ENCODE results near the gene CCL17.
"Not testable (repeated sequence)": the region's sequence is repeated elsewhere in the genome, so short reads cannot be mapped to it uniquely, and the experiment has no call there.

The CCL17 gene

GRCh38 chr16:57403965-57404817 is at the start of gene CCL17:
TSS of gene CCL17 (plus strand) at chr16:57404767. CDS start at chr16:57413933, 9,166 bp downstream.
- DNase-seq (ENCODE audit: low read depth in 2 of 2), result no peak

- DNase-seq (ENCODE audit: low read depth in 2 of 2), result no peak
Observed at GRCh38 chr16:57355898-57356414, 48.6 kb upstream of the CCL17 start.

- no peak for DNase-seq (ENCODE audit: low read depth in 2 of 2)
Observed at GRCh38 chr16:57356547-57356946, 48.0 kb upstream of the CCL17 start.

- no peak for DNase-seq (ENCODE audit: low read depth in 2 of 2)
Observed at GRCh38 chr16:57357330-57358085, 47.1 kb upstream of the CCL17 start.

- DNase-seq (ENCODE audit: low read depth in 2 of 2), result no peak
Observed at GRCh38 chr16:57358086-57358420, 46.5 kb upstream of the CCL17 start.

- no peak for DNase-seq (ENCODE audit: low read depth in 2 of 2)
Observed at GRCh38 chr16:57358527-57359095, 46.0 kb upstream of the CCL17 start, which contains the start of gene CCL22. TSS of gene CCL22 (plus strand) at chr16:57358783. CDS start at chr16:57358817, 34 bp downstream.

- DNase-seq (ENCODE audit: low read depth in 2 of 2), result no peak
Observed at GRCh38 chr16:57360321-57360935, 44.1 kb upstream of the CCL17 start.

GRCh38 chr16:57361404-57361803 is 43.2 kb upstream of the CCL17 start:
- no peak for DNase-seq (ENCODE audit: low read depth in 2 of 2)

GRCh38 chr16:57364143-57364542 is 40.4 kb upstream of the CCL17 start:
- no peak for DNase-seq (ENCODE audit: low read depth in 2 of 2)

GRCh38 chr16:57366544-57367040 is 38.0 kb upstream of the CCL17 start:
- DNase-seq (ENCODE audit: low read depth in 2 of 2), result no peak

GRCh38 chr16:57367116-57367752 is 37.3 kb upstream of the CCL17 start:
- DNase-seq (ENCODE audit: low read depth in 2 of 2), result no peak

GRCh38 chr16:57371494-57372371 is 32.8 kb upstream of the CCL17 start:
- DNase-seq (ENCODE audit: low read depth in 2 of 2), result no peak

GRCh38 chr16:57372372-57373116 is 32.0 kb upstream of the CCL17 start, which contains the start of gene CX3CL1:
TSS of gene CX3CL1 (plus strand) at chr16:57372490. CDS start at chr16:57372569, 79 bp downstream.
- DNase-seq (ENCODE audit: low read depth in 2 of 2), result no peak

GRCh38 chr16:57373117-57373947 is 31.2 kb upstream of the CCL17 start:
- DNase-seq (ENCODE audit: low read depth in 2 of 2), result no peak

- DNase-seq (ENCODE audit: low read depth in 2 of 2), result no peak
Observed at GRCh38 chr16:57374067-57374534, 30.5 kb upstream of the CCL17 start.

GRCh38 chr16:57374925-57375465 is 29.6 kb upstream of the CCL17 start:
- not testable (repeated sequence) for DNase-seq (ENCODE audit: low read depth in 2 of 2)

GRCh38 chr16:57376313-57376818 is 28.2 kb upstream of the CCL17 start:
- no peak for DNase-seq (ENCODE audit: low read depth in 2 of 2)

Data from activated CD8-positive, alpha-beta memory T cell treated with anti-CD3 and anti-CD28 coated beads for 4 hours (primary cell).